ENCODE results near the gene CDH6.
"Not testable (repeated sequence)": the region's sequence is repeated elsewhere in the genome, so short reads cannot be mapped to it uniquely, and the experiment has no call there.

CDH6 gene

DNA sequence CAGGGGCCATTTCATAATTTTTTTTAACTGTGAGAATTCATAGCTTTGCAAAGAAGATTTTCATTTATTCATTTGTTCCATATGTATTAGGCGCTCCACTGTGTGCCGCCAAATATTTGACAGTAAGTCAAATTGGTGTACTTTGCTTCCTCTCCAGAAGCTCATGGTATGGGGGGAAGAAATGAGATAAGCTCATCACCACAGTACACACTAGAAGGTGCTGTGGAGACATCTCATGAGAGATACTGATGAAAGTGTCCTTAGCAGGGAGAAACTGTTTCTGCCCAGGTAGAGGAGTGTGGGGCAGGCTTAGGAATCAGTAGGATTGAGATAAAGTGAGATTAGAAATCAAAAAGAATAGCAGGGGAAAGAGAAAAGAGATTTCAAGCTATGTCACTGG, 136.2 kb downstream of the CDH6 start:
- DNase-seq (ENCODE audit: low spot score), result peak; percentile 7

DNA sequence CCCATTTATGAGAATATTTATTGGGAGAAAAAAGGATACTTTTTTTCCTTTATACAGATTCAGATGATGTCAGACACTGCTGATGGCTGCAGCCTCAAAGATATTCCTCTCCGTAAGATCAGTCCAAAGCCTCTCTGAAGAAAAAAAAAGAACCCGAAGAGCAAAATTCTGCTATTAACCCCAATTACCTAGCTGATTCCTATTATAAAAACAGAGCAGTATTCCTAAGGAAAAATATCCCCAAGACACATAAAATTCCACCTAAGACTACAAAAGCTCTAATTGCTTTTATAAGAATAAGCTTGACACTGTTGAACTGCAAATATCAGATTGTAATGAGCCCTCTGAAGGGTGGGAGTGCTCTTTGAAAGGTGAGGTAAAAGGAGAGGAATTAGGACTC, 138.7 kb downstream of the CDH6 start:
- no peak for DNase-seq (ENCODE audit: low spot score)

DNA sequence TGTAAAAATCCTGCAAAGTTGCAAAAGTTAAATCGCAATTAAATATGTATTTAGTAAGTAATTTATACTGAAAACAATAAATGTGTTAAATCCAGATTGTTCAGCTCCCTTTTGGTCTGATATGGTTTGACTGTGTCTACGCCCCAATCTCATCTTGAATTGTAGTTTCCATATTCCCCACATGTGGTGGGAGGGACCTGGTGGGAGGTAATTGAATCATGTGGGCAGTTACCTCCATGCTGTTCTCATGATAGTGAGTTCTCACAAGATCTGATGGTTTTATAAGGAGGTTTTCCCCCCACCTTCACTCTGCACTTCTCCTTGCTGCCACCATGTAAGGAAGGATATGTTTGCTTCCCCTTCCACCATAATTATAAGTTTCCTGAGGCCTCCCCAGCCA, 140.0 kb downstream of the CDH6 start:
- DNase-seq (ENCODE audit: low spot score), result no peak

DNA sequence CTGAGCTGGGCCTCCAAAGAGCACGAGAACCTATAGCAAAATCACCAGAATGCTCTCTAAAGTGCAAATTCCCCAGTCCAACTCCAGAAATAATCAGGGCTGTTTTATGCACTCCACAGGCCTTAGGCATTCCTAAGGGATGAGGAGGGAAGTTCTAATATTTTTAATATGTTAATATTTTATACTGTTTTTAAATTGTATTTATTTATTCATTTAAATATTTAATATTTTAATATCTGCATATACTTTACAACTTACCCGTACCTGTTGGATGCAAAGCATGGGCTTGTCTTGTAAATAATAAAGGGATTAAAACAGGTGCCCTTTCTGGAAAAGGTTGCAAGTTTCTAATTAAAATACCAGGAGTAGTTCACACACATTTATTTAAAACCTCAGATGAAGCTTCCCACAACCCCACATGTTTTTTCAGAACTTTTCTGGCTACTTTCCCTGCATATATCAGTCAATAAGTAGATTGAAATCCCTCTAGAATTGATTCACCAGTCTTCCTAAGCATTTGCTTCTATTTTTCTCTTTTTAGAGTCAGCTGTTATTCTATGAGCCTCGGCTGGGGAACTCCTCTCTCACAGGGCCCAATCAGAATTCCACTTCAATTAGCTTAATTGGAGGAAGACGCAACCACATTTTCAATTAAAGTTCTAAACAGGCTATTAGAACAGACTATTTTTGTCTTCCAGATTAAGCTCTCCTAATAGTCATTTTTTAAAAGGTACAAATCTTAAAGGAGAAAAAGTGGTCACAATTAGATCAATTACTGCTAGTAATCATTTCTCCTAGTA, 140.8 kb downstream of the CDH6 start:
- no peak for DNase-seq (ENCODE audit: low spot score)

DNA sequence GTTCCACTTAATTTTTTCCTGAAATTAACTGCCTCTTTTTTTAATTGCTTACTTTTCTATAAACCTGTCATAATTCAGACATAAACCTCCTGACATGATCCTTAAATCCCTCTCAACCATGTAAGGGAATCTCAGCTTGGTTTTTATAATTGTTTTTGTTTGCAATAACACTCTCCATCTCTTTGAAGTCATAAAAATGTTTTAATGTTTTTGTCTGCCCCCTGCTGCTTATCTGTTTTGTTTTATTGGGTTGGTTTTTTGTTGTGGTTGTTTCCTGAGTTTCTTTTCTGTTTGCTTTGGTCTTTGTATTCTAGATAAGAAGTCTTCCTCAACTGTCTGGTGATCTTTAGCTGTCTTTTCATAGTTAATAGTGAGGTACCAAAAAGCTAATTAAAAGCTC, 142.0 kb downstream of the CDH6 start:
- DNase-seq (ENCODE audit: low spot score), result no peak

DNA sequence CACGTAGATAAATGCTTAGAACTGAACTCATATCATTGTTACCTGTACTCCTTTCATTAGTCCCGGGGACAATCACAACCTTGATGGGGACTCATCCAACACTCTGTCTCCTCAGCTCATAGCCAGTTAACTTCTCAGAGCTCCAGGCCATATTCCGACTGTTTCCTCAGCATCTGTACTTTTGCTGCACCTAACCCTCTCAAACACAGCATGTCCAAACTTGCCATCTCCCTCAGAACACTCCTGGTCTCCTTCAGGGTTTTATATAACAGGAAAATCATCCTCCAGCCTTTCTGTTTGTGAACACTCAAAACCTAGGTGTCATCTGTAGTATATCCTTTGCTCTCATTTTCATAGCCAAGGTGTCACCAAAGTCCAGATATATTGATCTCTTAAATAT, 150.5 kb downstream of the CDH6 start:
- no peak for DNase-seq (ENCODE audit: low spot score)

DNA sequence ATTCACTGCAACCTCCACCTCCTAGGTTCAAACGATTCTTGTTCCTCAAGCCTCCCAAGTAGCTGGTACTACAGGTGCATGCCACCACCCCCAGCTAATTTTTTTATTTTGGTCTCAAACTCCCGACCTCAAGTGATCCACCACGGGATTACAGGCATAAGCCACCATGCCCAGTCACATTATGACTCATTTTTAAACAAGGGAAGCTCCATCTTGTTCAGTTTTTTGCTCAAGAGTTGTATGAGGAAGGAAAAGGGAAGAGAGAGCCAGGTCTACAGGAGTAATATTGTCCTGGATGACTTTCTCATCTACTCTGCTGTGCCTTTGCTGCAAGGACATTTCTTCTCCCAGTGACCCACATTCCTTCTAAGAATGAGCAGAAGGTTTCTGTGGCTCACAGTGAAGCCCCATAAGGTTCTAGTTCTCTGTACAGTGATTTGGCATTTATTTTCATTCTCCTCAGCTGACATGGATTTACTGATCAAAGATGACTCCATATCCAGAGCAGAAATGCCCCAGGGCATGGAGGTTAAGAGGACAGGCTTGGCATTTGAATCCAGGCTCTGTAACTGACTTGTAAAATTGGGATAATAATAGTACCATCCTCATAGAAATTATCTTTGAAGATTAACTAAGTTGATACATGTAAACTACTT, 153.5 kb downstream of the CDH6 start:
- DNase-seq (ENCODE audit: low spot score), result no peak

DNA sequence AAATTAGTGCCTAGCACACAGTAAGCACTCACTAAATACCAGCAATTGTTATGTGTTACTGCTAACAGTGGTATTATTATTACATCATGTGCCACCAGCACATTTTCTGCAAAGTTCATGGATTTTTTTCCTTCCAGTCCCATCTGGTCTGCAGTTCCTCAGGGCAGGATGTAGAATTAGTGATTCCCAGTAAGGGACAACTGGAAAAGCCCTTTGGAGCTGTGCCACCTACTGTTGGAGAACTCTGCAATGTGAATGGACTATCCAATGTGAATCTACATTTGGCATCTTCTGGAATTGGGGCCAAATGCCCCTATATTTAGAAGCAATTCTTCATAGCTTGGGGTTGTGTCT, 154.0 kb downstream of the CDH6 start:
- no peak for DNase-seq (ENCODE audit: low spot score)

DNA sequence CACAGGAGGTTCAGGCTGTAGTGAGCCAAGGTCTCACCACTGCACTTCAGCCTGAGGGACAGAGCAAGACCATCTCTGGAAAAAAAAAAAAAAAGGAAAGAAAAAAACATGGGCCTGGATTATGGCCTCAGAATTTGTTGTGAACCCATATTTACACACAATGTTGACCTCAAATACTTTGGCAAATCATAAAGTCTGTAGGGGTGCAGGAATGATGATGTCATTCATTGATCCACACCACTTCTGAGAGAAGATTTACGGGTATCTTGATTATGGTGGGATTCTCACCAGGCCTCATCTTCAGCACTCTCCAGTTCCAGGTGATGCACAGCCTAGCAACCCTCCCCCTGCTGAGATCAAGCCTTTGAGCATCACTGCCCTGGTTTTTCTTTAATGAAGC, 156.9 kb downstream of the CDH6 start:
- no peak for DNase-seq (ENCODE audit: low spot score)

DNA sequence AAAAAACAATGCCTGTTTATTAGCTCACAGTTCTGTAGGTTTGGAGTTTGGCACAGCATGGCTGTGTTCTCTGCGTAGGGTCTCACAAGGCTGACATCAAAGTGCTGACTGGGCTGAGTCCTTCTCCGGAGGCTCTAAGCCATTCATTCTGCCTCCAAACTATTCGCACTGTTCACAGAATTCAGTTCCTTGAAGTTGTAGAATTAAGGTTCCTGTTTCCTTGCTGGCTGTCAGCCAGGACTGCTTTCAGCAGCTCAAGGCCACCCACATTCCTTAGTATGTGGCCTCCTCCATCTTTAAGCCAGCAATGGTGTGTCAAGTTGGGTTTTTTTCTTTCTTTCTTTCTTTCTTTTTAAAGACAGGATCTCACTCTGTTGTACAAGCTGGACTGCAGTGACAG, 161.9 kb downstream of the CDH6 start:
- DNase-seq (ENCODE audit: low spot score), result no peak

DNA sequence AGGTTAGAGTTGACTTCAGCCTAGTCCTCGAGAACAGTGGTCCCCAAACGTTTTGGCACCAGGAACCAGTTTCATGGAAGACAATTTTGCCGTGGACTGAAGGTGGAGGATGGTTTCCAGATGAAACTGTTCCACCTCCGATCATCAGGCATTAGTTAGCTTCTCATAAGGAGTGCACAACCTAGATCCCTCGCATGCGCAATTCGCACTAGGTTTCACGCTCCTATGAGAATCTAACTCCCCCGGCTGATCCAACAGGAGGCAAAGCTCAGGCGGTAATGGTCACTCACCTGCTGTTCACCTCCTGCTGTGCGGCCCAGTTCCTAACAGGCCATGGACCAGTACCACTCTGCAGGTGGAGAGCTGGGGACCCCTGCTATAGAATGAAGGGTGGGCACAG, 163.6 kb downstream of the CDH6 start:
- DNase-seq (ENCODE audit: low spot score), result no peak

DNA sequence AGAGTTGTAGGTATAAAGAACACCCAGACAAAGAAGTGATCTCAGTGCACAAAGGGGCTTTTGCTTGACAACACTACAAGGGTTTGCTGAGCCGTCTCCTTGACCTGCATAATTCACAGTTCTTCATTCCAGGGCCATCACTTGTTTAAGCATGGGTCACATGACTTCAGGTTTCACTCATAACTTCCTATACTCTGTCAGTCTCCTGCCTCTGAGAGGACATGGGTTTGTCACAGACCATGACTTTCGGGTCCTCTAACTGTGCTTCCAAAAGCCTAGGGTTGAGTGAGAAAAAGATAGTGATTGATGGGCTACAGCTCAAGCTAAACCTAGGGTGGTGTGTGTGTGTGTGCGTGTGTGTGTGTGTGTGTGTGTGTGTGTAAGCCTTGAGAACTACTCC, 166.4 kb downstream of the CDH6 start:
- no peak for DNase-seq (ENCODE audit: low spot score)

DNA sequence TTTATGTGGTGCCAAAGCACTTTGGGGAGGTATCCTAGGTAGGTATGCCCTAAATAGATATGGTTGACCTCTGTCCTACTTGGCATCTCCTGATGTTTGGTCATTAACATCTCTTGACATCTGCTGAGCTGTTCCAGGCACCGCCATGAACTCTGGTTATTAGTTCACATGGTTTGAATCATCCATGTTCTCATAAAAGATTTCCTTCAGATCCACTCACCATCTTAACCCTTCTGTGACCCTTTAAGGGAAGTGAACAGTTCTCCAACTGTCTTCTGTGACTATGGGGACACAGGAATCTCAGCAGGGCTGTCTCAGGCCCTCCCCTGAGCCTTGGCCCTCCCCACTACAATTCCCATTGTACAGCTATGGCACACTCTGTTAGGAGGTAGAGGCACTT, 167.7 kb downstream of the CDH6 start:
- DNase-seq (ENCODE audit: low spot score), result peak; percentile 26

DNA sequence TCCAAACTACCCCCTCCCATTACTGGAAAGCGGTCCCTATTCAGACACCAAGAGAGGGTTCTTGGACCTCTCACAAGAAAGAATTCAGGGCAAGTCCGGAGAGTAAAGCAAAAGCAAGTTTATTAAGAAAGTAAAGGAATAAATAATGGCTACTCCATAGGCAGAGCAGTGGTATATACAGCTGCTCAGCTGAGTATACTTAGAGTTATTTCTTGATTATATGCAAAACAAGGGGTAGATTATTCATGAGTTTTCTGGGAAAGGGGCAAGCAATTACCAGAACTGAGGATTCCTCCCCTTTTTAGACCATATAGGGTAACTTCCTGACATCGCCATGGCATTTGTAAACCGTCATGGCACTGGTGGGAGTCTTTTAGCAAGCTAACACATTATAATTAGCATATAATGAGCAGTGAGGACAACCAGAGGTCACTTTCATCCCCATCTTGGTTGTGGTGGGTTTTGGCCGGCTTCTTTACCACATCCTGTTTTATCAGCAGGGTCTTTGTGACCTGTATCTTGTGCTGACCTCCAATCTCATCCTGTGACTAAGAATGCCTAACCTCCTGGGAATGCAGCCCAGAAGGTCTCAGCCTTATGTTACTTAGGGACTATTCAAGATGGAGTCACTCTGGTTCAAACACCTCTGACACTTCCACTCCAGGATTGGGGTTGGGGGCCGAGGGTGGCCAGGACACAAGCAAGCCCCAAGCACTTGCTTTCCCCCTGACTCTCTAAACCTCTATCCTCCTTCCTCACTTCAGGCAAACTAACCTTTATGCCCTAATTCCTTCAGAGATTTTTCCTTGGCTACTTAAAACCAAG, 168.4 kb downstream of the CDH6 start:
- DNase-seq (ENCODE audit: low spot score), result not testable (repeated sequence)

DNA sequence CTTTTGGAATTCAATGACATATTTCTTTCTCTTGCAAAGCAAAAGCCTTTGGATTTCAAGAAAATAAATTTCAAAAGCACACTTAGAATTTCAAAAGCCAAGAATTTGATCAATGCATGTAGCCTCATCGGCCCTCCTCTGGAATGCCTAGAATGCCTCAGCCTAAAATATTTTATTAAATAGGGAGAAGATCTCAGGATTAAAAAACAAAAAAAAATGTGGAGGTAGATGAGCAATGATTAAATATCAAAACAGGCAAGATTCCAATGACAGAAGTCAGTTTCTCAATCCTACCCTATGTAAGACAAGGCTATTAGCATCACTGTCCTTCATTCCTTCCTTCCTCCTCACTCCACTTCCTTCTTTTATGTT, 169.0 kb downstream of the CDH6 start:
- peak; percentile 61 for DNase-seq (ENCODE audit: low spot score)

DNA sequence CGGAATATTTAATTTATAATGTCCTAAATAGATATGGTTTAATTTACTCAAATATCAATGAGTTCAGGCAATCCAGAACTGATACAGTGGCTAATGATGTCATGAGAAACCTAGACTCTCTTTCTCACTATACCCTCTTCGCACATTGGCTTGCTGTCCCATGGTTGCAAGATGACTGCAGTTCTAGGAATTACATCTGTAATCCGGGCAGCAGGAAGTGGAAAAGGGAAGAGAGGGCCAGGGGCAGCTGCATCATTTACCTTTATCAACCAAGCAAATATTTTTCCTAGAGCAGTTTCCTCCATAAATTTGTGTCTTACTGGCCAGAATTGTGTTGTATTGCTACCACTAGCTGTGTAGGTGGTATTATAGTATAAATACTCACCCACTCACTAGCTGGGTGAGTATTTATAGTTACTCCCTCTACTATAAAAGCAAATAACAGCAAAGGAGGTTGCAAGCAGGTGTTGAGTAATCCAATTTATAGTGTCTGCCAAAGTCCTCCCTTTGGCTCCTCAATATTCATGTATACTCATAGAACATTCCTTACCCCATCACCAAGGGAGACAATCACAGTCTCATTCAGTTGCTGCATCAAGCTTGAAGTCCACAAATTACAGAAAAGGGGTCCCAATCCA, 169.6 kb downstream of the CDH6 start:
- DNase-seq (ENCODE audit: low spot score), result peak; percentile 58

DNA sequence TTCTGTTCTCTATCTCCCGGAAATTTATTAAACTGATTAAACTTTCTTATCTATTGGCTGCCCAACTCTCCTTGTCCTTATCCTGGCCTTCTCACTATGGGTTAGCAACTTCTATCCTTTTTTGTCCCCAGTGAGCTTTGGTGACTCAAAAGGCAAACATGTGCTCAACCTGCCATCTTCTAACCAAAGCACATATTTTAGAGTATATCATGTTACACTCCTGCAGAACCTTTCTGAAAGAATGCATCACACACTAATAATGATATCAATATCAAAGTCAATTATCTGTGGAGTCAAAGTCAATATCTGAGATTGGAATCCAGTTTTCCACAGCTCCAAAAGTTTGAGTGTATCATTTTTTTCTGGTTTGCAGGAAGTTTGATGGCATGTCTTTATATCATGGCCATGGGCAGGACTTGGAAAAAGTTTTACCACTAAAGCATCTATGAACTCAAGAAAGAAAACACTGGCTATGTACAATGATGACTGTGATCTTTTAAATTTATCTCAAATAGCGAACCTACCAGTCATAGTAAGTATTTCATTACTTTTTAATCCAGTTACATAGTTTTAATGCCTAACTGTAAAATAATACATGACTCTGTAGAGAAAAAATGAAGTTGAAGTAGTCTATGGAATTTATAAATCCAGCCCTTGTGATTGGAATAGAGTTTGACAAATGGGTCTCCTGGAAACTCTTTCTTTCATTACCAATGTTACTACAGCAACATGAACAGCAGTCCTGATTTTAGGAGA, 171.6 kb downstream of the CDH6 start:
- DNase-seq (ENCODE audit: low spot score), result peak; percentile 65

DNA sequence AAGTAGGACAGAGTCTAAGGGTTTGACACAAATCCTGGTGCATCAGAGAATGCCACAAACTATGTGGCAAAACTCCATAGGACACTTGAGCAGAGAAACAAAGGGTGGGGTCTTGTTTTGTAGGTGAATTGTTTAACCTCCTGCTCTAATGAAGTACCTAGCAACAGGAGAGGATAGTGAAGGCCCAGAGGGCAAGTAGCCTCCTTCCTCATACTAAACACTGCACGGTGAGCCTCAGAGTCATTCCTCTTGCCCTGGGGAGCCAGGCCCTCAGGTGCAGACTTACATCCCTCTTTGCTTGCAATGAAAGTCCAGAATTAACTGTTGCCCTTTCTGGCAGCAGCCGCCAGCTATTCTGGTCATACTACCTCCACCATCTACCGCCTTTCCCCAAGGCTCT, 172.3 kb downstream of the CDH6 start:
- no peak for DNase-seq (ENCODE audit: low spot score)

DNA sequence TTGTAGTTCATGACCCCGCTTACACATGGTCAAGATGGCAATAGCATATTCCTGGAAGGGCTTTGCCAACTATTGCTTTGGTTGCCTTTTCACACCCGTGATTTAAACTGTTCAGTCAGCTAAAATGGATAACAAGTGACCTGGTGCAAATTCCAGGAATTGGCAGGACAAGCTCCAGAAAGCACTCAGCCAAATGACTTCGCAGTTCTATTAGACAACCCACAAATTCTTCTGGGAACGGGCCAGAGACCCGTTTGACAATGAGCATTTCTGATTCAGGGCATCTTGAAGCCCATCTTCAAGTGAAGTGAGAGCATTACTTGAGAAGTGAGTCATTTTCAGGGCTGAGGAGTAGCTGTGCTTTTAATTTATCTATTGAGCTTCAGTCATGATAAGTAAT, 173.5 kb downstream of the CDH6 start:
- peak; percentile 50 for DNase-seq (ENCODE audit: low spot score)

DNA sequence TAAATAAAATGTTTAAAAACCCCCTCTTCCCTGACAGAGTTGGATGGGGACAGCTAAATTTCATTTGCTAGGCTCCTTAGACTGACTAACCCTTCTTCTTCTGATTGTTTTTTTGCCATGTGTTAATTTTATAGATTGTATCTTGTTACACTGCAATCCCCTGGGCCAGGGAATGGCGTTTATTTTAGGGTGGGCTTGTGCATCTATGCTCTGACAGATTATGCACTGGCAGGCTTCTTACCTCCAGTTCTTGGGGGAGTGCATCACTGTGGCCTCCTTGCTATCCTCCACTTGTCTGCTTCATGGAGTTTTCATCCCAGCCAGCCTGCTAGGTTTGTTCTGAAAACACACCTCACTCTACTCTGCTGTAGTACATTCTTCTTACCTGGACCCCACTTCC, 178.6 kb downstream of the CDH6 start:
- no peak for DNase-seq (ENCODE audit: low spot score)

DNA sequence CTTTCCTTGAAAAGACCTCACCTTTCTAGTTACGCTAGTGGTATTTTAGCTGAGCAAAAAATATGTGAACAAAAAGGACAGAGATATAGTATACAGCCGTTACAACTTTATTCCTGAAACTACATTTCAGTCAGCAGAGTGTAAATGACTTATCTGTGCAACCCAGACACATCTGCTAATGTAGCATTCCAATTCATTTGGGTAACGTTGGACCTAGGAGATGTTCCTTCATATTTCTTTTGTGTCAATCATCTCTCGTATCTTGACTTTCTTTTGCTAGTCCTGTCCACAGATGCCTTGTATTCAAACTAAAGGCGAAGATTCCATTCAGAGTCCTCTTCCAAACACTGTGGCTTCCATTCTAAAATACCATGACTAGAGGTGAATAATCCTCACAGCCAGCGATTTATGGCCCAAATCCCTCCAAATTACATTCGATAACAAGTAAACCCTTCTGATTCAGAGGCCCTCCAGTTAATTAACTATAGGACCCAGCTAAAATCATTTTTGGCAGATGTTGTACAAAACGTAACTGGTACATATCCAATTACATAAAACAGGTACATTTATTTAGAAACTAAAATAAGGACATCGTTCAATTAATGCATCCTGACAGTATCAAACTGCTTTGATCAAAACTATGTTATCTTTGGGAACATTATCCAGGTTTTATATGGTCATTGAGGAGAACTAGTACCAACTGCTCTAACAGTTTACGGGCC, 182.7 kb downstream of the CDH6 start:
- DNase-seq (ENCODE audit: low spot score), result no peak
